Sigmoid colon (tissue), 7 donors: ENCODE measurements around the gene TSPAN19. TPM values are rescaled to one million over a fixed set of nuclear protein-coding genes. Genes with fewer than 3 reads are reported as not detected.
A peak's percentile ranks its signal among the peaks of the same experiment; 100 is the strongest.

Experiments used
- DNase-seq: peaks from one replicate; pipeline ENCODE4 v3.0.0-alpha.2; 2019
- H3K27ac ChIP-seq, 4 donors: fragments of 200-600 bp; sonication (generic); one replicate each; pipeline ENCODE4 v1.5.1; 2016 to 2019; ENCODE audit warnings: mild to moderate bottlenecking in 1 of 4
- H3K27me3 ChIP-seq, 3 donors: fragments of 200-600 bp; sonication (generic); one replicate each; pipeline ENCODE4 v1.5.1; 2019; ENCODE audit warnings: mild to moderate bottlenecking in 1 of 3
- H3K36me3 ChIP-seq, 4 donors: fragments of 200-600 bp; sonication (generic); one replicate each; pipeline ENCODE4 v1.5.1; 2016 to 2019
- H3K4me1 ChIP-seq, 4 donors: fragments of 200-600 bp; sonication (generic); one replicate each; pipeline ENCODE4 v1.5.1; 2017 to 2019
- H3K4me3 ChIP-seq, 4 donors: fragments of 200-600 bp; sonication (generic); one replicate each; pipeline ENCODE4 v1.5.1; 2017 to 2019; ENCODE audit warnings: mild to moderate bottlenecking in 2 of 4, moderate library complexity in 1 of 4
- H3K9me3 ChIP-seq, 4 donors: fragments of 200-600 bp in 3 of 4; sonication (generic) in 3 of 4; one replicate each; pipeline versions ENCODE4 v1.5.1 to v1.6.1; 2013 to 2019
- EP300 ChIP-seq, 4 donors: sonication (generic); formaldehyde crosslinking; IDR thresholded peaks; one replicate each; pipeline ENCODE4 v1.6.1; 2017; ENCODE audit warnings: antibody characterized with exemption in 4 of 4
- POLR2A ChIP-seq, 2 donors: fragments of 450-650 bp; IDR thresholded peaks; one replicate each; pipeline ENCODE4 v1.6.1; 2016; ENCODE audit warnings: antibody characterized with exemption in 2 of 2, mild to moderate bottlenecking in 2 of 2, moderate library complexity in 2 of 2
- POLR2AphosphoS5 ChIP-seq, 4 donors: sonication (generic); formaldehyde crosslinking; IDR thresholded peaks; one replicate each; pipeline ENCODE4 v1.6.1; 2017; ENCODE audit warnings: antibody characterized with exemption in 4 of 4
- WGBS, 2 donors: extraction: QIAGEN DNeasy Blood & Tissue Kit; methylation state at CpG; one replicate each; pipeline ENCODE4 v1.1.7; 2013; 5-methylcytosine and 5-hydroxymethylcytosine counted together
- intact Hi-C: fragments of 100-400 bp; cut with DNase I; formaldehyde crosslinking; loops from one replicate; pipeline ENCODE4 v1.15.1; 2023
- polyA plus RNA-seq, 3 donors: library from polyadenylated mRNA; stranded (reverse); fragments of 200-250 nt; gene quantifications; one replicate each; pipeline ENCODE4 v1.2.3, GENCODE V29; 2013
- total RNA-seq, 4 donors: library from RNA; depleted of rRNA; stranded (reverse); fragments of >200 nt; gene quantifications; one replicate each; pipeline ENCODE4 v1.1.0, GENCODE V29; 2016
- TF ChIP-seq, protein P1 (sequence below), 4 experiments: fragments of 450-650 bp in 3 of 4; fragments of 200-600 bp in 1 of 4; IDR thresholded peaks; one replicate each; pipeline ENCODE4 v1.5.1; 2016 to 2019; ENCODE audit warnings: antibody characterized with exemption in 4 of 4, mild to moderate bottlenecking in 3 of 4, moderate library complexity in 2 of 4
- donor health status: healthy with polysubstance abuse.
- donor health status: Bipolar disorder and iron deficiency.
- donor health status: healthy.

The TSPAN19 gene
- total and polyA plus RNA-seq, 7 donors: 0.81 TPM; not detected in 6

DNA sequence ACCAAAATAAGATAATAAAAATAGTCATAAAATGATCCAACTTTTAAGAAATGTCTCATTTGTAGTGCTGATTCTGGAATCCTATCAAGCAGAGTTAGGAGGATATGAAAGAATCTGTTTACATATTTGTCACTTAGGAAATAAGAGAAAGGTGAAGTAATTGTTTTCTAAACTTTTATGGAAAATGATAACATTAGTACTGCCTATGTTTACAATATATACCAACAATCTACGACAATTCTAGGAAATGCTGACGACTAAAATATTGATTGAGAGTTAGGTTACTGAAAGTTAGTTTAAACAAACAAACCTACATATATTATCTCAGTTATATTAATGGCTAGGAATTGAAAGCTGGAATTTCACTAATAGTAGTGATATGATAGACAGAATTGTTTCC is 18.0 kb downstream of the TSPAN19 start:
- Histone ChIP-seq H3K4me1 (no peaks in the 10 kb centered on the region), H3K27ac (no peak overlapping the region), H3K4me3 (no peak overlapping the region), H3K27me3 (no peaks in the 10 kb centered on the region), H3K9me3 (no peaks in the 10 kb centered on the region), H3K36me3 (no peaks in the 10 kb centered on the region)
- no peak for TF ChIP-seq EP300 (IDR thresholded peaks at IDR 0.05)
- 54 to 76% methylated on average over 2 of the region's 2 CpGs for WGBS, 2 donors
- no peak for DNase-seq
- intact Hi-C loops: no loop called here

DNA sequence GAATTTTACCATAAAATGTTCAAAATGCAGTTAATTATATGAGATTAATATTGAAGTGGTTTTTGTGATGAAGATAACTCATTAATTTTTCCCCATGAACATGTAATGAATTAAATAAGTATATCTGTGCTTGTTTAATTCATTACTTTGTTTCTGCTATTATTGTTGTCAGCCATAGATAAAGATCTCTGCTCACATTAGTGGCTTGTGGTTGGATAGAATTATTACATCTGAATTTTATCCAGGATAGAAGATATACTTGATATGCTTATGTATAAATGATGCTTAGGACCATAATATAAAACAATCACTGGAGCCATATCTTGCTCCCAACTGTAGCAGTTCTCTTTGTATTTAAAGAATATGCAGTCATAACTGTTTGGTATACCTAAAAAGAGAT is 18.5 kb downstream of the TSPAN19 start:
- H3K4me3 ChIP-seq: no peak overlapping the region
- no peak for DNase-seq
- TF ChIP-seq POLR2AphosphoS5 (IDR thresholded peaks at IDR 0.05): no peak
- TF ChIP-seq EP300 (IDR thresholded peaks at IDR 0.05): no peak
- TF ChIP-seq, protein P1, sequence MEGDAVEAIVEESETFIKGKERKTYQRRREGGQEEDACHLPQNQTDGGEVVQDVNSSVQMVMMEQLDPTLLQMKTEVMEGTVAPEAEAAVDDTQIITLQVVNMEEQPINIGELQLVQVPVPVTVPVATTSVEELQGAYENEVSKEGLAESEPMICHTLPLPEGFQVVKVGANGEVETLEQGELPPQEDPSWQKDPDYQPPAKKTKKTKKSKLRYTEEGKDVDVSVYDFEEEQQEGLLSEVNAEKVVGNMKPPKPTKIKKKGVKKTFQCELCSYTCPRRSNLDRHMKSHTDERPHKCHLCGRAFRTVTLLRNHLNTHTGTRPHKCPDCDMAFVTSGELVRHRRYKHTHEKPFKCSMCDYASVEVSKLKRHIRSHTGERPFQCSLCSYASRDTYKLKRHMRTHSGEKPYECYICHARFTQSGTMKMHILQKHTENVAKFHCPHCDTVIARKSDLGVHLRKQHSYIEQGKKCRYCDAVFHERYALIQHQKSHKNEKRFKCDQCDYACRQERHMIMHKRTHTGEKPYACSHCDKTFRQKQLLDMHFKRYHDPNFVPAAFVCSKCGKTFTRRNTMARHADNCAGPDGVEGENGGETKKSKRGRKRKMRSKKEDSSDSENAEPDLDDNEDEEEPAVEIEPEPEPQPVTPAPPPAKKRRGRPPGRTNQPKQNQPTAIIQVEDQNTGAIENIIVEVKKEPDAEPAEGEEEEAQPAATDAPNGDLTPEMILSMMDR (IDR thresholded peaks at IDR 0.05): no peak
- no peak for TF ChIP-seq POLR2A (IDR thresholded peaks at IDR 0.05)

DNA sequence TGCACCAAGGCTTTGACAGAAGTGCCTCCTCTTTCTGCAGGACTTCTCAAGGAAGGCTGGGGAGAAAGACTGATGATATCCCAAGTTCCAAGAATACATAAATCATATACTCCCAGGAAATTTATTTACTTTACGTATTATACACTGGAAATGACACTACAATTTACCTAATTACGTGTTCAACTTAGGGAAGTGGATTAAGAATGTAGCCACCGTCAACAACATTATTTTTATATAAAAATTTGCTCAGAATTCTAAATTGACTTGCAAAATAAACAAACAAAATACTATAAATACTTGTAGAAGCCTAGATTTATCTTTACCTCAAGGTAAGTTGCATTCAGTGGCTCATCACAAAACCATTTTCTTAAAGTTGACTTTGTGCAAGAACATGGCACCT is 18.9 kb downstream of the TSPAN19 start:
- Histone ChIP-seq H3K27me3 (no peaks in the 10 kb centered on the region), H3K4me3 (no peak overlapping the region), H3K27ac (no peak overlapping the region), H3K36me3 (no peaks in the 10 kb centered on the region), H3K9me3 (no peaks in the 10 kb centered on the region), H3K4me1 (no peaks in the 10 kb centered on the region)
- intact Hi-C loops: no loop called here
- WGBS, 2 donors: 80 to 86% methylated on average over 3 of the region's 3 CpGs
- TF ChIP-seq POLR2AphosphoS5 (IDR thresholded peaks at IDR 0.05): no peak
- TF ChIP-seq EP300 (IDR thresholded peaks at IDR 0.05): no peak
- TF ChIP-seq POLR2A (IDR thresholded peaks at IDR 0.05): no peak
- TF ChIP-seq, protein P1 (IDR thresholded peaks at IDR 0.05): no peak
- DNase-seq: no peak

More for the DNA sequence above, 18.5 kb downstream of the TSPAN19 start:
- Histone ChIP-seq H3K4me1 (no peaks in the 10 kb centered on the region), H3K9me3 (no peaks in the 10 kb centered on the region), H3K27ac (no peak overlapping the region), H3K27me3 (no peaks in the 10 kb centered on the region), H3K36me3 (no peaks in the 10 kb centered on the region)
- intact Hi-C loops: no loop called here

DNA sequence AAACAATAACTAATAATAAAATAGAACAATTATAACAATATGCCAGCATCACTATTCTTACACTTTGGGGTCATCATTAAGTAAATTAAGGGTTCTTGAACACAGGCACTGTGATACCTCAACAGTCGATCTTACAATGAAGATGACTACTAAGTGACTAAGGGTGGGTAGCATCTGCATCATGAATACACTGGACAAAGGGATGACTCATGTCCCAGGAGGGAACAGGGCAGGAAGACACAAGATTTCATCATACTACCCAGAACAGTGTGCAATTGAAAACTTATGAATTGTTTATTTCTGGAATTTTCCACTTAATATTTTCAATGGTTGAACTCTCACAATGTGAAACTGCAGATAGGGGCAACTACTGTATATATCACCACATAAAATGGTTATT is 19.7 kb downstream of the TSPAN19 start:
- peak in 1 of 4 donors; percentile 32 for TF ChIP-seq POLR2AphosphoS5 (IDR thresholded peaks at IDR 0.05)
- TF ChIP-seq POLR2A (IDR thresholded peaks at IDR 0.05): no peak
- no peak for TF ChIP-seq EP300 (IDR thresholded peaks at IDR 0.05)
- TF ChIP-seq, protein P1 (IDR thresholded peaks at IDR 0.05): no peak
- intact Hi-C loops: no loop called here
- Histone ChIP-seq H3K36me3 (no peaks in the 10 kb centered on the region), H3K4me1 (no peaks in the 10 kb centered on the region), H3K27ac (no peak overlapping the region), H3K9me3 (no peaks in the 10 kb centered on the region), H3K27me3 (no peaks in the 10 kb centered on the region), H3K4me3 (no peak overlapping the region)
- WGBS, 2 donors: 76 to 78% methylated on average over 1 of the region's 1 CpG
- no peak for DNase-seq

DNA sequence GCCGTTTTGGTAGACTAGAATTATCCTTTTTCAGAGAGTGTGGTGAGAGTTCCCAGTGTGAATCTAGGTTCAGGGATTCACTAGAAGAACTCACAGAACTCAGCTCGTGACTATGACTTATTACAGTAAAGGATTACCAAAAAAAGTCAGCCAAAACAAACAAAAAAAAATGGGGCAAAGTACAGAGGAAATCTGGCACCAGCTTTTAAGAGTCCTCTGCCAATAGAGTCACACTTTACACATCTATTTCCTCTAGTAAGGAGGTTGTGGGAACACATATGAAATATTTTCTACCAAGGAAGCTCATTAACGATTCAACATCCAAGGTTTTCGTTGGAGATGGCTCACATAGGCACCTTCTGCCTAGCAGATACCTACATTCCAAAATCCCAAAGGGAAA is 28.2 kb downstream of the TSPAN19 start:
- no peaks in the 10 kb centered on the region for H3K27me3 ChIP-seq
- DNase-seq: no peak
- 13 to 52% methylated on average over 4 of the region's 4 CpGs for WGBS, 2 donors
- TF ChIP-seq EP300 (IDR thresholded peaks at IDR 0.05): no peak
- no peak for TF ChIP-seq POLR2AphosphoS5 (IDR thresholded peaks at IDR 0.05)
- TF ChIP-seq, protein P1 (IDR thresholded peaks at IDR 0.05): no peak
- no peaks in the 10 kb centered on the region for H3K9me3 ChIP-seq
- no peaks in the 10 kb centered on the region for H3K4me1 ChIP-seq
- H3K36me3 ChIP-seq: no peaks in the 10 kb centered on the region
- no peak overlapping the region for H3K27ac ChIP-seq
- H3K4me3 ChIP-seq: no peak overlapping the region
- intact Hi-C loops: no loop called here
